ENCODE measurements around the gene ICA1.

The ICA1 gene

DNA sequence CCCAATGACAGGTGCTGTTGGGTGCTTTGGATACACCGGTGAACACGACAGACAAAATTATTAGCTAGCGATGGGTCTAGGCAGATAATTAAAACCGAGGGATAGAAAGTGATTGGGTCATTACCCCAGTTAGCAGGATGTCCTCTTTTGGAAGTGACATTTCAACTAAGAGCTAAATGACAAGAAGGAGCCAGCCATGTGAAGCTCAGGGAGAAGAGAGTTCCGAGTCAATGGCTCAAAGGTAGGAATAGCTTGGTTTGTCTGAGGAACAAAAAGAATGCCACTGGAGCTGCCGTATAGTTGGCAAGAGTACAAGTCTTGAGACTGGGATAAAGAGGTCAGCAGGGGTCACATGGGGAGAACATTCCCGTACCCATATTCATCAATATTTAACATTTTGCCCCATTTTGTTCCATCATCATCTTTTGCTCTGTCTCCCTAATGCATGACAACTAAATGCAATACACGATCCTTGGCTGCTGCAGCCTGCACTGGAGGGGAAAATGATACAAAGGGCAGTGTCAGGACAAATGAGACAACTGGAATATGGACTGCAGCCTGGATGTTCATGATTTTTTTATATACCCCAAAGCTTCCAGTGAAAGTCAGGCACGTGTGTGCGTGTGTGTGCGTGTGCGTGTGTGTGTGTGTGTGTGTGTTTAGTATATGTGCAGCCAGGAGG lies 115.7 kb downstream of the ICA1 start:
- H3K4me3 ChIP-seq (ENCODE audit: low read depth, low read length), result no peak overlapping the region
- H3K4me1 ChIP-seq (ENCODE audit: control insufficient read depth, insufficient read depth, low read length, unreplicated experiment), result no peaks in the 10 kb centered on the region
- no peaks in the 10 kb centered on the region for H3K27me3 ChIP-seq (ENCODE audit: insufficient read depth, low read length)
- no peaks in the 10 kb centered on the region for H3K79me2 ChIP-seq (ENCODE audit: control insufficient read depth, insufficient read depth, low read length, unreplicated experiment)
- H3K27ac ChIP-seq (ENCODE audit: low read depth, low read length), result no peak overlapping the region
- H2AFZ ChIP-seq (ENCODE audit: low read length, unreplicated experiment), result no peak overlapping the region
- no peaks in the 10 kb centered on the region for H3K36me3 ChIP-seq (ENCODE audit: insufficient read depth, low read length)

DNA sequence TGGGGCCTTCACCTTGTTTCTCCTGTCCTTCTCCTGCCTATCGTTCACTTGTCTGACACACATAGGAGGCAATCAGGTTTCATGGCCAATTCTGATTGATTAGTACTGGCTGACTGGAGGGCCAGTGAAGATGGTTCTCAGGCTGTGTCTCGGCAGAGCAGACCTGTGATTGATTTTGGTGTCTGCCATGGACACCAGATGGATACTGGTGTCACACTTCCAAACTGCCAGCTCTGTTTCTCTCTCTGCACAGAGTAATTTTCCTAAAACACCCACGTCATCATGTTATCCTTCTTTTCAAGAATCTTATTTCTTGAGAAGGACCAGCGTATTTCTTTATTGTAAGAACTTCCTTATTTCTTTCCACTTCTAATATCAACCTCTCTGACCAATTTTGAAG lies 117.1 kb downstream of the ICA1 start:
- Histone ChIP-seq H2AFZ (ENCODE audit: low read length, unreplicated experiment) (no peak overlapping the region), H3K79me2 (ENCODE audit: control insufficient read depth, insufficient read depth, low read length, unreplicated experiment) (no peaks in the 10 kb centered on the region), H3K27ac (ENCODE audit: low read depth, low read length) (no peak overlapping the region), H3K27me3 (ENCODE audit: insufficient read depth, low read length) (no peaks in the 10 kb centered on the region), H3K36me3 (ENCODE audit: insufficient read depth, low read length) (no peaks in the 10 kb centered on the region), H3K4me1 (ENCODE audit: control insufficient read depth, insufficient read depth, low read length, unreplicated experiment) (no peaks in the 10 kb centered on the region), H3K4me3 (ENCODE audit: low read depth, low read length) (no peak overlapping the region)

DNA sequence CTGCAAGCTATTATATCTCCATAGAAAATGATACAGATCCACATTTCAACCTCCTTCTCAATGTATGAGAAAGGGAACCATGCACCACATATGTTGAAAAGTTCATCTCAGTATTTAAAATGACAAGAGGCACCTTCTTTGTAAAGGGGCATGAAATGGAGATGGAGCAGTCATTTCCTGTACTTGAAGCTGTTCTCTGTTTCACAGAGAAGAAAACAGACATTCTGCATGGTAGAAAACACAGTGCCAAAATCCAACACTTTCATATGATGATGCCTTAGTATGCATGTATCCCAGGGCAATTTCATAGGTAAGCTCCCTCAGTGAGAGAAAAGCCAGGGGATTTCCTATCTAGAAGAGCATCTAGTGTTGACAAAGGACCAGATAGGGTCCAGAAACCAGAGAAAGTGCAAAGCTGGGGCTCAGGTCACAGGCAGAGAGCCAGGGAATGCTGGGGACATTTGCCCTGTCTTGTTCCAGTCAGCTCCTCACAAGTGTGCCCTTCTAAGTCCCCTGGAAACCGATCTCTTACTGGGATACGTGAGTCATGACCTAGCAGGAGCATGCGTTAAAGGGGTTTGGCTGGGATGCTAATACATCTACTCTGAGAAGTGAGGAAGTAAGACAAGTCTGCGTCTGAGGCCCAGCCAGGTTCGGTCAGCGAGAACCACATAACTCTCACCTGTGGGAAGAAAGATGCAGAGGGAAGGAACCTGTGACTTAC lies 118.7 kb downstream of the ICA1 start:
- H2AFZ ChIP-seq (ENCODE audit: low read length, unreplicated experiment), result no peak overlapping the region
- H3K4me3 ChIP-seq (ENCODE audit: low read depth, low read length), result no peak overlapping the region
- no peaks in the 10 kb centered on the region for H3K27me3 ChIP-seq (ENCODE audit: insufficient read depth, low read length)
- H3K36me3 ChIP-seq (ENCODE audit: insufficient read depth, low read length), result no peaks in the 10 kb centered on the region
- no peak overlapping the region for H3K27ac ChIP-seq (ENCODE audit: low read depth, low read length)
- no peaks in the 10 kb centered on the region for H3K79me2 ChIP-seq (ENCODE audit: control insufficient read depth, insufficient read depth, low read length, unreplicated experiment)
- no peaks in the 10 kb centered on the region for H3K4me1 ChIP-seq (ENCODE audit: control insufficient read depth, insufficient read depth, low read length, unreplicated experiment)

DNA sequence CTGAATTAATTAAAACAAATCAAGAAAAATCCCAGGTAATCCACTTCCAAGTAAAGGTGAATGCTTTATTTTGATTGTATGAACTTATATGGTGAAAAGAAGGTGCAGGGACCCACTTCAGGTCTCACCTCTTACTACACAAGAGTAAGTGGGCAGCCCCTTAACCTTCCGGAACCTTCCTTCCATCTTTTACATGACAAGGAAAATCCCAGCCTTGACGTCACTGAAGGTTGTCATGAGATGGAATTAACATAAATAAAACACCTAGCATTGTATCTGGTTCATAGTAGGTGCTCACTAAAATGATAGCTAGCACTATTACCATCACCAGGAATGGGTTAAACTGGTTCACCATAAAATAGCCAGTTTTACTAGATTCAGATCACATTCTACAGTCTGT lies 119.5 kb downstream of the ICA1 start:
- H3K4me1 ChIP-seq (ENCODE audit: control insufficient read depth, insufficient read depth, low read length, unreplicated experiment), result no peaks in the 10 kb centered on the region
- H3K4me3 ChIP-seq (ENCODE audit: low read depth, low read length), result no peak overlapping the region
- H2AFZ ChIP-seq (ENCODE audit: low read length, unreplicated experiment), result no peak overlapping the region
- no peak overlapping the region for H3K27ac ChIP-seq (ENCODE audit: low read depth, low read length)
- no peaks in the 10 kb centered on the region for H3K36me3 ChIP-seq (ENCODE audit: insufficient read depth, low read length)
- H3K27me3 ChIP-seq (ENCODE audit: insufficient read depth, low read length), result no peaks in the 10 kb centered on the region
- no peaks in the 10 kb centered on the region for H3K79me2 ChIP-seq (ENCODE audit: control insufficient read depth, insufficient read depth, low read length, unreplicated experiment)

DNA sequence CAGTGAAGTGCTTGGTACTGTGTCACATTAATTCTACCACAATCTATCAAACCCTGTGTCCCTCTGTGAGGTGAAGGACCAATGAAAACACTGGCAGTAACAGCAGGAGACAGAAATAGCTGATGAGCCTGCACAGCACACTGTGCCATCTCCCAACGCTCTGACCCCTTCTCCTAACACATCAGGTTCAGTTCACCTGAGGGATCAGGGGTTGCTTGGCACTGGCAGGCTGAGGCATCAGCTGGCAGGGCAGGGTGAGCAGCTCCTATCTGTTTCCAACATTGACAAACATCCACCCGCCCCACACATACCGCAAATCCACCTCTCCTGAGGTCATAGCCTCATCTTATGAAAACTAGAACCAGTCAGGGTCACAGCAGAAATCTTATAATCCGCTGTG lies 120.9 kb downstream of the ICA1 start:
- Histone ChIP-seq H3K4me1 (ENCODE audit: control insufficient read depth, insufficient read depth, low read length, unreplicated experiment) (no peaks in the 10 kb centered on the region), H3K79me2 (ENCODE audit: control insufficient read depth, insufficient read depth, low read length, unreplicated experiment) (no peaks in the 10 kb centered on the region), H3K27ac (ENCODE audit: low read depth, low read length) (no peak overlapping the region), H3K36me3 (ENCODE audit: insufficient read depth, low read length) (no peaks in the 10 kb centered on the region), H3K27me3 (ENCODE audit: insufficient read depth, low read length) (no peaks in the 10 kb centered on the region), H2AFZ (ENCODE audit: low read length, unreplicated experiment) (no peak overlapping the region), H3K4me3 (ENCODE audit: low read depth, low read length) (no peak overlapping the region)

DNA sequence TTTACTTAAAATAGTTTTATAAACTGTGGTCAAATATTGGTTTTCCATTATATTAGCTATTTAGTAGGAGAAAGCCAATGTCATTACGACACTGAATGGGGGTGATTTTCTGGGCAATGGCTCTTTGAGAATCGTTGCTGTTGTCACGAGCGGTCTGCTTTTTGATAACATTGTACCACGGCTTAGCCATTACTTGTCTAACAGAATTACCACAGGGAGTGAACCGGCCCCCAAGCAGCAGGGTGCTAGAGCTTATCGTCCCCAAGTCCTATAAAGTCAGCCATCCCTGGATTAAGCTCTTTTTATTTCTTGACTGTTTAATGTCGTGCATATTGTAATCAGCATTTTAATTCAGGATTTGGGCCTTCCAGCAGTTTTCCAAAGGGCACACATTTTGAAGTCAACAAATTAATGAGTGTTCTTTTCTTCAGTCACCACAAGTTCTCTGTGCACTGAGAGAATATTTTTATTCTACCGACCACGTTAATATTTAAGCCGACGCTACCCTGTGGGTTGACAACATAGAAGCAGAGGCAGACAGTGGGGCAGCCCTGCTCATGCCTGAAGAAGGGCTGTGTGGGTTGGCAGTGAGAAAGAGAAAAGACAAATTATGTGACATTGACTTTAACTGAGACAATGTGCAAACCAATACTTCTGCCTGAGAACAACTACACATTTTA lies 125.8 kb downstream of the ICA1 start:
- Histone ChIP-seq H3K27ac (ENCODE audit: low read depth, low read length) (no peak overlapping the region), H3K36me3 (ENCODE audit: insufficient read depth, low read length) (no peaks in the 10 kb centered on the region), H3K79me2 (ENCODE audit: control insufficient read depth, insufficient read depth, low read length, unreplicated experiment) (no peaks in the 10 kb centered on the region), H3K4me1 (ENCODE audit: control insufficient read depth, insufficient read depth, low read length, unreplicated experiment) (no peaks in the 10 kb centered on the region), H3K27me3 (ENCODE audit: insufficient read depth, low read length) (no peaks in the 10 kb centered on the region), H2AFZ (ENCODE audit: low read length, unreplicated experiment) (no peak overlapping the region), H3K4me3 (ENCODE audit: low read depth, low read length) (no peak overlapping the region)

DNA sequence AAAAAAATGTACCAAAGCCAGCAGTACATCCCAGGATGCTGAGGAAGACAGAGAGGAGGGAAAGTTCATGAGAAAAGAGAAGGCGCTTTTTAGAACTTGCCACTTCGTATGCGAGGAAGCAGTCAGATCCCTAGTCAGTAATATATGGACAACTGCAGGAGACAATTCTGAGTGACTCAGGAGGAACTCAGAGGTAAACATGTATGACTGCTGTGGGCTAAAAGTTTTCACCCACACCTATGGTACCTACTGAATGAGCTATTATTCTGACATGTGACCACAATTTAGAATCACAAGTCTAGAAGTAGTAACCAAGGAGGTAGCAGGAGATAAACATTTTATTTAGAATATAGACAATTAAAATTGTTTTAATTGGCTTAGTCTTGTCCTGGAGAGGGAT lies 126.5 kb downstream of the ICA1 start:
- no peak overlapping the region for H3K4me3 ChIP-seq (ENCODE audit: low read depth, low read length)
- H3K79me2 ChIP-seq (ENCODE audit: control insufficient read depth, insufficient read depth, low read length, unreplicated experiment), result no peaks in the 10 kb centered on the region
- H3K27ac ChIP-seq (ENCODE audit: low read depth, low read length), result no peak overlapping the region
- H3K27me3 ChIP-seq (ENCODE audit: insufficient read depth, low read length), result no peaks in the 10 kb centered on the region
- no peaks in the 10 kb centered on the region for H3K4me1 ChIP-seq (ENCODE audit: control insufficient read depth, insufficient read depth, low read length, unreplicated experiment)
- no peak overlapping the region for H2AFZ ChIP-seq (ENCODE audit: low read length, unreplicated experiment)
- H3K36me3 ChIP-seq (ENCODE audit: insufficient read depth, low read length), result no peaks in the 10 kb centered on the region

DNA sequence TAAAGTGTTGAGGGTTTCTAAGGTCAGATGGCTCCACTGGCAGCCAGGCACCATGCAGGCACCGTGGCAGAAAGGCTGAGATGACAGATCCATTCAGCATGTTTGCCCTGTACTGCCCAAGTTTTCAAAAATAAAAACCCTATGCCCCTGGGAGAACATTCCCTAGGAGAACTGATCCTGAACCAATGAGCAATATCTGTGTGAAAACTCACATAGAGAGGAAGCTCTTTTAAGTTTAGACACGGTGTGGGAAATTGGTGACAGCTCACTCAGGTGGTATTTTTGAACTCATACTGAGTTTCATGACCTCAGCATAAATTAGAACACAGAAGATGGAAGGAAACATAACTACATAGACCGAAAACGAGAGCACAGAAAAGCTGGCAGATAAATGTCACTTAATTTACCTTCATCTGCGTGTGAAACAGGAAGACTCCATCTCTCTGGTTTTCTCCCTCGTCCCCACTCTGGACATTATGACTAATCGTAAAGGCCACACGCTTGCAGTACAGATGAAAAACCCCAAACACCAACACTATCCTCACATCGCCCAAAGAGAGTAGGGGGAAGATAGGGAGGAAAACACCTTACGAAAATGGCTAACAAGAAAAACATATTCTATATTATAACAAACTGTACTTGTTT lies 127.8 kb downstream of the ICA1 start:
- no peaks in the 10 kb centered on the region for H3K4me1 ChIP-seq (ENCODE audit: control insufficient read depth, insufficient read depth, low read length, unreplicated experiment)
- H3K4me3 ChIP-seq (ENCODE audit: low read depth, low read length), result no peak overlapping the region
- H2AFZ ChIP-seq (ENCODE audit: low read length, unreplicated experiment), result no peak overlapping the region

DNA sequence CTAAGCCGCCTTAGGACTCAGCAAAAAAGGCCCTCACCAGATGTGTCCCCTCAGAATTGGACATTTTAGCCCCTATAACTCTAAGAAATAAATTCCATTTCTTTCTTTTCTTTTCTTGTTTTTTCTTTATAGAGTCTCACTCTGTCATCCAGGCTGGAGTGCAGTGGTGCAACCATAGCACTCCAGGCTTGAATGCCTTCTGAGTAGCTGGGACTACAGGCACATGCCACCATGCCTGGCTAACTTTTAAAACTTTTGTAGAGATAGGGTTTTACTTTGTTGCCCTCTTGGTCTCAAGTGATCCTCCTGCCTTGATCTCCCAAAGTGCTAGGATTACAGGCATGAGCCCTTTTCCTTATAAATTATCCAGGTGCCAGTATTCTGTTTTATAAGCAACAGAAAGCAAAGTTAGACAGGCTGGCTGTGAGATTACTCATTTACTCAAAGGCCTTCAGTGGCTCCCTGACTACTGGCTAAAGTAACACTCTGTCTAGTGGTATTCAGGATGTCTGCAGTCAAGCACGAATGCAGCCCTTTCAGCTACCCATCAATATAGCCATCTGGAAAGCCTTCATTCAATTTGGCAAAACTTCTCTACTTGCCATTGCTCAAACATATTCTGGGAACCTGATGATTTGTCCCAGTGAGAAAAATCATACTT lies 128.6 kb downstream of the ICA1 start:
- H3K4me3 ChIP-seq (ENCODE audit: low read depth, low read length), result no peak overlapping the region
- H3K4me1 ChIP-seq (ENCODE audit: control insufficient read depth, insufficient read depth, low read length, unreplicated experiment), result no peaks in the 10 kb centered on the region
- H3K36me3 ChIP-seq (ENCODE audit: insufficient read depth, low read length), result no peaks in the 10 kb centered on the region
- no peaks in the 10 kb centered on the region for H3K27me3 ChIP-seq (ENCODE audit: insufficient read depth, low read length)
- no peak overlapping the region for H2AFZ ChIP-seq (ENCODE audit: low read length, unreplicated experiment)
- no peaks in the 10 kb centered on the region for H3K79me2 ChIP-seq (ENCODE audit: control insufficient read depth, insufficient read depth, low read length, unreplicated experiment)
- H3K27ac ChIP-seq (ENCODE audit: low read depth, low read length), result no peak overlapping the region

More for the DNA sequence above, 127.8 kb downstream of the ICA1 start:
- no peak overlapping the region for H3K27ac ChIP-seq (ENCODE audit: low read depth, low read length)
- no peaks in the 10 kb centered on the region for H3K27me3 ChIP-seq (ENCODE audit: insufficient read depth, low read length)
- H3K79me2 ChIP-seq (ENCODE audit: control insufficient read depth, insufficient read depth, low read length, unreplicated experiment), result no peaks in the 10 kb centered on the region
- H3K36me3 ChIP-seq (ENCODE audit: insufficient read depth, low read length), result no peaks in the 10 kb centered on the region
